Measurements from ENCODE around the gene OLIG1.

GRCh38 chr21:33036430-33037162 is 33.3 kb upstream of the OLIG1 start:
- no peak for TF ChIP-seq CTCF (conservative IDR thresholded peaks at IDR 0.05; ENCODE audit: low read length)
- TF ChIP-seq EZH2phosphoT487 (IDR thresholded peaks at IDR 0.05; ENCODE audit: borderline replicate concordance, low read depth, low read length), result no peak

Data from OCI-LY7 (cell line).